KBM-7 (cell line): Measurements from ENCODE around the gene RHBDL2.
"Not testable (repeated sequence)": the region's sequence is repeated elsewhere in the genome, so short reads cannot be mapped to it uniquely, and the experiment has no call there.

Experiments
- DNase-seq: peaks from one replicate; pipeline ENCODE4 v3.0.0-alpha.2; 2015
- in situ Hi-C: fragments of 300-500 bp; cut with MboI; formaldehyde crosslinking; loops from 2 replicates; pipeline ENCODE4 v1.14.3; 2020; ENCODE audit warnings: low sequenced_read_pairs, low pct_unique_long_range_greater_than_20kb, mixed read lengths

RHBDL2 gene

GRCh38 chr1:38941527-38942019 lies at the start of gene RHBDL2:
TSS of gene RHBDL2 (minus strand) at chr1:38941830. CDS start at chr1:38919212, 22,618 bp downstream.
- in situ Hi-C loops, result no loop called here
- DNase-seq, result no peak

- DNase-seq, result peak; percentile 97
- in situ Hi-C loops, result no loop called here
Measured at GRCh38 chr1:38990738-38991637, 49.4 kb upstream of the RHBDL2 start, which contains the start of gene AKIRIN1. TSS of gene AKIRIN1 (plus strand) at chr1:38991276. CDS start at chr1:38991381, 105 bp downstream.

- DNase-seq, result no peak
- in situ Hi-C loops, result no loop called here
Measured at GRCh38 chr1:38990386-38990737, 48.7 kb upstream of the RHBDL2 start.

- in situ Hi-C loops, result no loop called here
- DNase-seq, result no peak
Measured at GRCh38 chr1:38989979-38990378, 48.3 kb upstream of the RHBDL2 start.

GRCh38 chr1:38979380-38979779 lies 37.8 kb upstream of the RHBDL2 start:
- DNase-seq, in situ Hi-C loops: not testable (repeated sequence)

GRCh38 chr1:38978245-38978542 lies 36.6 kb upstream of the RHBDL2 start:
- DNase-seq, in situ Hi-C loops: not testable (repeated sequence)

GRCh38 chr1:38977399-38978244 lies 36.0 kb upstream of the RHBDL2 start:
- DNase-seq, in situ Hi-C loops: not testable (repeated sequence)

- no peak for DNase-seq
- in situ Hi-C loops, result no loop called here
Measured at GRCh38 chr1:38973659-38974437, 32.2 kb upstream of the RHBDL2 start.

GRCh38 chr1:38973145-38973544 lies 31.5 kb upstream of the RHBDL2 start:
- in situ Hi-C loops, DNase-seq: not testable (repeated sequence)

GRCh38 chr1:38964140-38964548 lies 22.5 kb upstream of the RHBDL2 start:
- no peak for DNase-seq
- in situ Hi-C loops, result no loop called here

GRCh38 chr1:38962560-38962959 lies 20.9 kb upstream of the RHBDL2 start:
- DNase-seq, result peak; percentile 29
- in situ Hi-C loops, result no loop called here

- no peak for DNase-seq
- in situ Hi-C loops, result no loop called here
Measured at GRCh38 chr1:38962113-38962512, 20.5 kb upstream of the RHBDL2 start.

GRCh38 chr1:38958967-38959366 lies 17.3 kb upstream of the RHBDL2 start:
- DNase-seq, result no peak
- in situ Hi-C loops, result no loop called here

GRCh38 chr1:38953433-38953860 lies 11.8 kb upstream of the RHBDL2 start:
- in situ Hi-C loops, result no loop called here
- no peak for DNase-seq

GRCh38 chr1:38950553-38950952 lies 8.9 kb upstream of the RHBDL2 start:
- DNase-seq, result no peak
- in situ Hi-C loops, result no loop called here

- in situ Hi-C loops, result no loop called here
- DNase-seq, result no peak
Measured at GRCh38 chr1:38944547-38944946, 2.9 kb upstream of the RHBDL2 start.

GRCh38 chr1:38942664-38943428 lies 1.2 kb upstream of the RHBDL2 start:
- no peak for DNase-seq
- in situ Hi-C loops, result no loop called here

- DNase-seq, result no peak
- in situ Hi-C loops, result no loop called here
Measured at GRCh38 chr1:38941093-38941492, 537 bp downstream of the RHBDL2 start.
